HG03457 (cell line): ENCODE measurements around the gene WNT10A.

Source experiments
- ATAC-seq: cut with Tn5 transposase; IDR thresholded peaks from one replicate; pipeline ENCODE4 v1.9.1; 2021; ENCODE audit warnings: moderate number of reproducible peaks; ENCODE audit not compliant: unreplicated experiment

WNT10A gene

DNA sequence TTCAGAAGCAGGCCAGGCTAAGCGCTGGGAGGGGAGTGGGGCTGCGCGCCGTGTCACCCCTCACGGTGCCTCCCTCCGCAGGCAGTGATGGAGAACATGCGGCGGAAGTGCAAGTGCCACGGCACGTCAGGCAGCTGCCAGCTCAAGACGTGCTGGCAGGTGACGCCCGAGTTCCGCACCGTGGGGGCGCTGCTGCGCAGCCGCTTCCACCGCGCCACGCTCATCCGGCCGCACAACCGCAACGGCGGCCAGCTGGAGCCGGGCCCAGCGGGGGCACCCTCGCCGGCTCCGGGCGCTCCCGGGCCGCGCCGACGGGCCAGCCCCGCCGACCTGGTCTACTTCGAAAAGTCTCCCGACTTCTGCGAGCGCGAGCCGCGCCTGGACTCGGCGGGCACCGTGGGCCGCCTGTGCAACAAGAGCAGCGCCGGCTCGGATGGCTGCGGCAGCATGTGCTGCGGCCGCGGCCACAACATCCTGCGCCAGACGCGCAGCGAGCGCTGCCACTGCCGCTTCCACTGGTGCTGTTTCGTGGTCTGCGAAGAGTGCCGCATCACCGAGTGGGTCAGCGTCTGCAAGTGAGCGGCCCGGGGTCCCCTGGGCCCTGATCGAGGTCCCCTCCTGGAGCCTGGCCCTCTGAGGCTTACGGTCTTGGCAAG, 12.2 kb downstream of the WNT10A start:
- ATAC-seq = no peak

DNA sequence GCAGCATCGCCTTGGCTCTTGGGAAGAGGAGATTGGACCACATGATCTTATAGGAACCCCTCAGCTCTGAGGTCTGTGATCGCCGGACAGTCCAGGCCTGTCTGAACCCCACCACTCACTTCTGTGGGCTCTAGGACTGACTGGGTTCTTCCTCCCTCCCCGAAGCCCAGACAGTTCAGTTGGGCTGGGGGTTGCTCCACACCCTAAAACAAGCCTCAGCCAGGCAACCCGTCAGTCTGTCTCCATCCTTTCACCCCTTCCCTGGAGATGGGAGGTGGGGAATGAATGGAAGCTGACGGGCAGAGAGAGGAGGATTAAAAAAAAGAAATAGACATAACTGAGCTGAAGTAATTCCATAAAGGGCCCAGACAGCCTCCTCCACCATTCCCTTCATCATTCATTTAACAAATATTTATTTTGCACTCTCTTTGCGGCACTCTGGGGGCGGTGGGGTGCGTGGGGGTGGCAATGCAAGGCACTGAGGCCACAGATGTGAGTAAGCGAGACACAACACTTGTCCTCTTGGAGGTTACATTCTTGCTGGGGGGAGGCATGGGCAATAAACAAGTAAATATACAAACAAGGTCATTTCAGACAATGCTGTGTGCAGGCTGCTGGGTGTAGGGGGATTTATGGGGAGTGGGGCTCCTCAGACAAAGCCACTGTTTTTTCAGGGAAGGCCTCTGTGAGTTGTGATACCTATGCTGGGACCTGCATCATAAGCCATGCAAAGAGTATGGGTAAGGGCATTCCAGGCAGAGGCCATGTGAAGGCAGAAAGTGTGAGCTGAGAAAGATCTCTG, 12.9 kb downstream of the WNT10A start:
- no peak for ATAC-seq

DNA sequence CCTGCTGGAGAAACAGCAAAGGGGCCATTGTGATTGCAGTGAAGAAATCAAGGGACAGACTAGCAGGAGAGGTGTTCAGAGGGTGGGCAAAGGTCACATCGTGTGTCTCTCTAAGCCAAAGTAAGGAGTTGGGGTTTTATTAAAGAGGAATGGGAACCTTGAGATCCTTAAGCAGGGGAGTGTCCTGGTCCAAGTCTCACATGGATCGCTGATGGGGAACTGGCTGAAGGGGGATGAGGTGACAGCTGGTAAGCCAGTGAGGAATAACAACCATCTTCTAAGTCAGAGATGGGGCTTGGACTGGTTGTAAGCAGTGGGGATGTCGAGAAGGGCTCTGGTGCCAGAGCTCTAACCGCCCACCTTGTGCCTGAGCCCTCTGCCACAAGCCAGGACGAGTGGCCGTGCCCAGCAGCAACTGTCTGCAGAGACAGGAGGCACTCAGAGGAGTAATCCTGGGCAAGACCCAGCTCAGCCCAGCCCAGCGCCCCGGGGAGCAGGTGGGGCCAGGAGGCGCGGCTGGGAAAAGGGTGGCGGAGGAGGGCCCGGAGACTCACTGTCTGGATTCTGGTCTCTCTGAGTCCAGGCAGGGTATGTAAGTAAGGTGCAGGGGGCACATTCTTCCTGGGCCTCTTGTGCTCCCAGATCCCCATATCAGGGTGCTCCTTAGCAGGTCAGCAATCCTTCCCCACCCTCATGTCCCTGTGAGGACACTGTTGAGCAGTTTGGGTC, 13.7 kb downstream of the WNT10A start:
- ATAC-seq = no peak

DNA sequence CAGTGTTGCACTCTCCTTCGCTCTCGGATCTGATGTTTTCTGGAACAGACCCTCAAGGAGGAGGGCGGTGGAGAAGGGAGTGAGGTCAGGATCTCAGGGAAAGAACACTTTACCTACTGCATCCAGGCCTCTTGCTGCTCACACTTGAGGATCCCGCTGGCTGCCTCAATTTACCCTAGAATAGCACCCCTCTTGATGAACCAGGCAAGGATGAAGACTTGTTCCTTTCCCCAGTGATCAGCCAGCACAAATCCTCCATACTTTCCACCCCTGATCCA, 14.2 kb downstream of the WNT10A start:
- no peak for ATAC-seq

DNA sequence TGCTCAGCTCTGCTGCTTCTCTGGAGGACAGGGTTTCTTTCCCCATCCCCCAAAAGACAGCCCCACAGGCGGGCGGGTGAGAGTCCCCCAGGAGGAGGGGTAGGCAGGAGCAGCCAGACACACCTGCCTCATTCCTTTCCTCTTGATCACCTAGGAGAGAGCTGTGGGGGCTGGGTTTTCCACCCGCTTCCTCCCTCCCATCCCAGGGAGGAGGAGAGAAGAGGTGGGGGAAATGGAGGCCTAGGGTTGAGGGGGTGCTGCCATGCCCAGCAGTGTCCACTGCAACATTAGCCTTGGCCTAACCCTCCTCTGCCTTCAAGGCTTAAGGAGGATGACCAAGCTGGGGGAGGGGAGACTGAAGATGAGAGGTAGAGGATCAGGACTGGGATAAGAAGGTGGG, 14.7 kb downstream of the WNT10A start:
- ATAC-seq = no peak

DNA sequence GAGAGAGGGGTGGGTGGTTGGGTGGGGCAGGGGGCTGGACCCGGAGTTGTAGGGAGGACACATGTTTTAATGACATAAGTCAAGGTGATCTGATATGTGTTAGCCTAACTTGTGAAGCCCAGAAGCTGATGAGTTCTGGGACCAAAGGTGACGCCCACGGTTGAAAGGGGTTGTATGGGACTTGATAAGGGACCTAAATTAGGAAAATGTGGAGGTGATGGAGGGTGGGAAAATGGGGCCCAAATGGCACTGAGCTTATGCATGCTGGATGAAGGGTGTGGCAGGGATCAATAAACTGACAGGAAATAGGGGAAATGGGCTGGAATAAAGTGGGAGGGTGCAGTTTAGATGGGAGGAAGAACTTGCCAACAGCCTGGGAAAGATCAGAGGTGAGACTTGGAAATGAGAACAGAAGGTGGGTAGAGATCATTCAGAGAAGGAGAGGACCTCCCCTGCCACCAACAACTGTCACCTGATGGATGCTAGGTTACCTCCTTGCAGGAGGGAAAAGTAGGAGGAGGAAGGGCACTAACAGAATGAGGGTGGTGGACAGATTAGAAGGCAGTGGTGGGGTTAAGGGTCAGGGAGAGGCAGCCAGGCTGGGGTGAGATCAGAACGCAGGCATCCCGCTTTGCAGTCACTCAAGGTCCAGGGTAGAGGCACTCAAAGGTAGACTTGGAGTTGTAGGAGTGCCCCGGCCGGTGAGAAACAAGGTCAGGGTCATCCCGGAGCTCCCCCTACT, 15.3 kb downstream of the WNT10A start:
- no peak for ATAC-seq

DNA sequence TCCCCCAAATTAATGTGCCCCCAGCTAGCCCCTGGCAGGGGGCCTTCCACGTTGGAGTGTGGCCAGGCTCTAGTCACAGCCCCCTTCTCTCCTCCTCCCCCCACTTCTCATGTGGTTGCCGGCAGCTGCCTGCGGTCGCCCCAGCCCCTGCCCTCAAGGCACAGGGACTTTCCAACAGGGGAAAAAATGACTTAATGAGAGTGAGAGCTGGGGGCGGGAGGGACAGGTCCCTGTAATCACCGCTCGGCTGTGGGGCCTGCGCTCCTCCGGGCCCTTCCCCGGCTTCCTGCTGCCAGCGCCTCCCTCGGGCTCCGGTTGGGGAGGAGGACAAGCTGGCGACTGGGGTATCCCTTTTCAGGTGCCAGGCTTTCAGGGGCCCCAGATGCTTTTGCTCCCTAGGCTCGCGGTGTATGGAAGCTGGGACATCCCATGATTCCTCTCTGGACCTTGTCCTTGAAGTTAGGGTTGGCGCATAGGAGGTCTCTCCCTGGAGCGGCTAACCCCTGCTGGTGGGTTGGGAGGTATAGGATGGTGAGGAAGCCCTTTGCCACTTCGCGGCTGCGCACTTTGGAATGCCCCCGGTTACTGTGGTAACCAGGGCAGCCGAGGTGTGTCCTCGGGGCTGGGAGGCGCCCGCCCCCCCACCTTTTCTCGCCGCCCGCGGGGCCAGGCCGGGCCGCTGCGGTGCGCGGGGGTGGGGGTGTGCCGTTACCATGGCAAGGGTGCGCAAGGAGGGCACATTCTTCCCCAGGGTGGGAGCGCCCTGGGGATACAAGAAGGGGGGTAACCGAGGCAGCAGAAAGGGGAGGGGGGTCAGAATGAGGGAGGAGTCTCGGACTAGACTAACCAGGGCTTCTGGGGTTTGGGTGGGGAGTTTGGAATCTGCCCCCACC, 16.1 kb downstream of the WNT10A start:
- peak; percentile 47 for ATAC-seq

DNA sequence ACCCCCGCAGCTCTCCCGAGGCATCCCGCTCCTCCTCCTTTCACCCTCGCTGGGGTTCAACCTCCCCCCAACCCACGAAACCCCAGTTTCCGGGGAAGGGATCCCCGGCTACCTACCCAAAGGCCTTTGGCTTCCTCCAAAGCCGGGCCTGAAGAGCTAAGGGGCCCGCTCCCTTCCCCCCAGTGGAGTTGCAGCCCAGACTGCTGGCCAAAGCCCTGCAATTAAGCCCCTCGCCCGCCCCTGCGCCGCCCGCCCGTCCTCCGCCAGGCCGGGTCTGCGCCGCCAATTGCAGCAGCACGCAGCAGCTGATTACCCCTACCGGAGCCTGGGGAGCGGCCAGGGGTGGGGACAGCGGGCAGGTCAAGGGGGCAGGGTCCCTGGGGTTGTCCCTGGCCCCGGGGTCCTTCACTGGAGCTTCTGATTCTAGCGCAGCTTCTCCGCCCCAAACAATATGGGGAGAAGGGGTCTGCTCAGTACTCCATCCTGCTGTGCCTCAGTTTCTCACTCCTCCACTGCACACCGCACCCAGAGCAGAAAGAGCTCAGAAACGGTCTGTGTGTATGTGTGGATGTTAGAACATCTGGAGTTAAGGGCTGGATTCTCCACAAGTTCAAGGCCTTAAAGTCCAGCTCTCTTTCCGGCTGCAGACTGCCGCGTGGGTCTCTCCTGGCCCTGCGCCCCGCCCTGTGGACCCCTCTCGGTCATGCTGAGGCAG, 16.9 kb downstream of the WNT10A start:
- ATAC-seq = no peak

DNA sequence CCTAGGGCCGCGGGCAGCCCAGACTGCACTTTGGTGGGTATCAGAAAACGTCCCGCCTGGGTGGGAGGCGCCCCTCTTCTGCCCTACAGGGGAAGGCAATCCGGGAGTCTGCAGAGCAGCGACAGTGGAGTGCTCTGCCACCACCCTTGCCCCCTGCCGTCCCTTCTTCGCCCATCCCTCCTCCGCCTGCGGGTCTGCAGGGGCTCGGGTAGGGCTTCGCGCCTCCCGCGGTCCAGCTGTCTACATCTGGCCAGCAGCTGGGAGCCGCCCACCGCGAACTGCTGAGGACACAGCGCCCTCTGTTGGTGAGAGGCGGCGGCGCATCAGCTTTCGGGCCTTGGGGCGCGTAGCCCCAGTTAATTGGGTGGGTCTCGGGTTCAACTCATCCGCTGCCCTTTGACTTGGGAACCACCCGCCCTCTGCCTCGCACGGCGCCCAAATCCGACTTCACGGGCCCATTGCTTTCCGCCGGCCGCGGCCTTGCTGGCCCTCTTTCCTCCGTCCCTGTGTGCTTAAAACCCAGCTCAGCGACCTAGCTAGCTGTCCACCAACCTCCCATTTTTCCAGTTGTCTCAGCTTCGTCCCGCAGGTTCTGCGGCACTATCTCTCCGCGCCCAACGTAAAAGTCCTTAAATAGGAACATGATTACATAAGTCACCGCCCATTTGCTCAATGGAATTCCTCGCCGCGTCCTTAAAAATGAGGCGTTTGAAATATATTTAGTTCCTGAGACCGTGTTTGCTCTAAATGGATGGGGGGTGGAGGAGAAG, 17.6 kb downstream of the WNT10A start:
- ATAC-seq = no peak

DNA sequence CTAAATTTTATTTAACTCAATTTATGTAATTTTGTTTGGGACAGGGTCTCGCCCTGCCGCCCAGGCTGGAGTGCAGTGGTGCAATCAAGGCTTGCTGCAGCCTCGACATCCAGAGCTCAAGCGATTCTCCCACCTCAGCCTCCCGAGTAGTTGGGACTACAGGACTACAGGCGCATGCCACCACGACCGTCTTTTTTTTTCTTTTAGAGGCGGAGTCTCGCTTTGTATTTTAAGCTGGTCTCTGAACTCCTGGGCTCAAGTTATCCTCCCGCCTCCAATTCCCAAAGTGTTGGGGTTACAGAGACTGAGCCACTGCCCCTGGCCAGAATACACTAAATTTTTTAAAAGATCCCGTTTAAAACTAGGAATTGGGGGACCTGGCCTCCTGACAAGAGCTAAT, 18.5 kb downstream of the WNT10A start:
- no peak for ATAC-seq

DNA sequence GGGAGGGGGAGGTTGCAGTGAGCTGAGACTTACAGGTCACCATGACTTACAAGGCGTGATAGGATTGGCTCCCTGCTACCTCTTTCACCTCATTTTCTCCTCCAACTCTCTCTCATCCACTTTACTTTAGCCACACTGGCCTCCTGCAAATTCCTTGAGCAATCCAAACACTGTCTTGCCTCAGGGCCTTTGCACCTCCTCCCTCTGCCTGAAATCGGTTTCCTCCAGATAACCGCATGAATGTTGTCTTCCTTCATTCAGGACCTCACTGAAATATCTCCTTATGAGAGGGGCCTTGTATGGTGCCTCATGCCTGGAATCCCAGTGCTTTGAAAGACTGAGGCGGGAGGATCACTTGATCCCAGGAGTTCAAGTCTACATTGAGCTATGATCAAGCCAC, 21.8 kb downstream of the WNT10A start:
- ATAC-seq = no peak

DNA sequence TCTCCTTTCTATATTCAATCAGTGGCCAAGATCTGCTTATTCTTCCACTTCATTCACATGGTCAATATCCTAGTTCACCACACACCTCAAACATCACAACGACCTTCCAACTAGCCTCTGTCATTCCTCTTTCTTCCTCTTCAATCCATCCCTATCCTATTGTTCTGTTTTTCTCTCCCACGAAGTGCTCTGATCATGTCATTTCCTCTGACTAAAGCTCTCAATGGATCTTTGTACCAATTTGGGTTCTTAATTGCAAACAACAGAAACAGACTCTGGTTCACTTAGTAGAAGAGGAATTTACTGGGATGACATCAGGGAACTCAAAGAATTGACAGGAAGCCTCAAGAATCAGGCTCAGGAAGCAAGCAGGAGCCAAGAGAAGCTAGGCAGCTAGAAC, 23.5 kb downstream of the WNT10A start:
- ATAC-seq = no peak

DNA sequence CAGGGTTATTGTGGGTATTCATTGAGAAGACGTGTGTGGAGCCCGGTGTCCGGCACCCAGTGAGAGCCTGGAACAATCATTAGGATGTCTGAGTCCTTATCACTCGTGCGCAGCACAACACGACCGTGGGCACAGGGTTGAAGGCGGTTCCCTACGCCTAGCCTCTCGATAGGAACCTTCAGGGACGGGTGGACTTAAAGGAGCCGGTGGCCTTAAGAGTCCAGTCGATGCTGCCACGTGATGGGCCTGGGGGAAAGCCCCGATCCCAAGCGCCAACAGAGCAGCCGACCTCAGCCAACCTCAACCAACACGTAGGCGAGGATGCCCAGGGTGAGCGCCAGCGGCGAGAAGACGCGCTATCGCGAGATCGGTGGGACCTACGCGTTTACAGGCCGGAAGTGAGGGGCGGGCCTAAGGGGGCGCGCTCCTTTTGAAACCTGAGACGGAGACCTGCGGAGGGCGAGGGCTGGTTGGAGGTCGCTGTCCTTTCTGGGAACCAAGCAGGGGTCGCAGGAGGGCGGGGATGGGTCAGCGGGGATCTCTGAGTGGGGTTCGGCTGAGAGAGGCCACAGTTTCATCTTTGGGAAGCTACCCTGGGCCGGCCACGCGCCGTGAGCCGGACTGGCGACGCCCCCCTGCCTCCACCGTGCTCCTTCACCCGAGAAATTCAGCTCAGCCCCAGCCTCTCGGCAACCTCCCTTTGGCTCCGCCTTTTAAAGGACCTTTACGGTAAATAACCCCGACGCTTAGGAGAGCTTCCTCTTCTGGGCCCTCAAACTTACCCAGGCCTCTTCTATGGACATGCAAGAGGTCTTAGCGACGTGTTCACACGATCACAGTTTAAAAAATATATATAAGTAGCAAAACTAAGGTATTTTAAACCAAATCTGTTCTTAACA, 28.3 kb downstream of the WNT10A start:
- ATAC-seq = peak; percentile 74

DNA sequence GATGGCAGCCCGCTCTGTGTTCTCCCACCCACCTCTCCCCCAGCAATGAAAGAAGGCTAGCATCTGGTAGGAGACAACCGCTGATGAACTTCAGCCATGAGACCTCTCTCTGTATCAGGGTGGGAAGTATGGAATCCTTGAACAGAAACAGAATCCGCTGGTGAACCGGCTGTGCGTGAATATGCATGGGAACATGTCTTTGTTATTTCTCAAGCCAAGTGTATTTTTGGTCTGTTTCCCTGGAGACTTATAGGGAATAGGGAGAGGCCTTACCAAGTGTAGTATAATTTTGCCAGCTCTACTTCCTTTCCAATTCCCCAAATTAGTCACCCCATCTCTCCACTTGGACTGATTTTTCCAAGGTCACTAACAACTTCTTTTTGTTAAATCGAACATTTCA, 30.1 kb downstream of the WNT10A start:
- no peak for ATAC-seq

DNA sequence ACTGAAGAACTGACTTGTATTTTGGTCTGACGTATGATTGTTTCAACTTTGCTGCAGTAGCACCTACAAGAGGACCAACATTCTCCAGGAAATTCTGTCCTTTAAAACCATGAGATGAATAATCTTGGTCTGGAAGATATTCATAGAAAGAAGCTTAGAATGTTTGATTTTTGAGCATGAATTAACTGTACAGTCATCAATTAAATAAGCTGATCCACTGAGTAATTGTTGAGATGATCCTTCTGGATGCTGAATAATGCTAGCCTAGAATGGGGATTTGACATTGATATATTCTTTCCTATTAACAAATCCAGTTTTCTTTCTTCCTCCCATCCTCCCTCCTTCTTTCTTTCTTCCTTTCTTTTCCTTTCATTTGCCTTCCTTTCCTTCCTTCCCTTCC, 39.9 kb downstream of the WNT10A start:
- ATAC-seq = no peak

DNA sequence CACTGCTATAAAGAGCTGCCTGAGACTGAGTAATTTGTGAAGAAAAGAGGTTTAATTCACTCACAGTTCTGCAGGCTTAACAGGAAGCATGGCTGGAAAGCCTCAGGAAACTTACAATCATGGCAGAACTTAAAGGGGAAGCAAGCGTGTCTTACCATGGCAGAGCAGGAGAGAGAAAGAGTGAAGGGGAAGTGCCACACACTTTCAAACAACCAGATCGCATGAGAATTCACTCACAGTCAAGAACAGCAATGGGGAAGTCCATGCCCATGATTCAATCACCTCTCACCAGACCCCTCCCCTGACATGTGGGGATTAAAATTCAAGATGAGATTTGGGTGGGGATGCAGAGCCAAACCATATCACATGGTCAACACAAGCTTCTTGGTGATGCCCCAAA, 44.1 kb downstream of the WNT10A start:
- no peak for ATAC-seq

DNA sequence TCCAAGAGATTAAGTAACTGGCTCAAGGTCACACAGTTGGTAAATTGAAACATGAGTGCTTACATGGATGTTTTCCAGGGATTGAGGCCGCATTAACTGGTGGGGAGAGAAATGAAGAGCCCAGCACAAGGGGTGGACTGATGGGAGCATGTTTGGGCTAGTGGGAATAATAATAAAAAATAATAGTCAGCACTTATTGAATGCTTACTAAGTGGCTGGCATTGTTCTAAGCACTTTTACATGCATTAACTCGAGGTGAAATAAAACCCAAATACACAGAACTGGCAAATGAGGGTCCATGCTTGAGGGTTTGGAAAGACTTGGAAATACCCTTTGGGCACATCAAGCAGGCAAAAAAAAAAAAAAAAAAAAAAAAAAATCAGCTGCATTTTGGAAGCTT, 44.8 kb downstream of the WNT10A start:
- ATAC-seq = no peak

DNA sequence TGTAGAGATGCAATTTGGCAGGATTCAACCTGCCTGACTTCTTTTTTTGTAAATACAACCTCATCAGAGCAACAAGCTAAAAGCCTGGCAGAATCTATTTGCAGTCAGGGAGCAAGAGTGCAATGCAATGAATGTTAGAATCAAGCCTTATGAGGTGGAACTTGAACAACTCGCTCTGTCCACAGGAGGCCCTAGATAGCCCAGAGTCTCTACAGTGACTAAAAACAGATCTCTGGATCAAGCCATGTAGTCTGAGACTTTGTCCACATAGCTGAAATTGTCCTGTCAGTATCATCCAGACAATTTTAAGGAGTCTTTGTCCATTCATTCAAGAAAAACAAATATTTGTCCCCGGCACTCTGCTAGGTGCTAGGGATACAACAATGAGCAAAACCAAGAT, 46.8 kb downstream of the WNT10A start:
- no peak for ATAC-seq
